A673 (cell line): ENCODE measurements around the gene OSBP2. TPM values are rescaled to one million over a fixed set of nuclear protein-coding genes. Genes with fewer than 3 reads are reported as not detected.
A peak's percentile ranks its signal among the peaks of the same experiment; 100 is the strongest.

Experiments
- BruUV-seq: library from RNA; stranded (reverse); fragments of 400-500 nt; replicated peaks from 2 replicates; lab custom pipeline; 2021; lab: Mats Ljungman, UMichigan
- CTCF ChIA-PET: fragments of 300-600 bp; sonication (Branson Sonifier 250); formaldehyde crosslinking; loops from one replicate; lab custom pipeline; 2022; ENCODE audit warnings: antibody characterized with exemption; lab: Charles Lee
- POLR2A ChIA-PET: fragments of 300-600 bp; sonication (Branson Sonifier 250); formaldehyde crosslinking; loops from one replicate; lab custom pipeline; 2022; ENCODE audit warnings: antibody characterized with exemption; ENCODE audit not compliant: low non-redundant PET; lab: Charles Lee
- DNase-seq: peaks from one replicate; pipeline ENCODE4 v3.0.0-alpha.2; 2015; ENCODE audit warnings: low spot score
- H3K27ac ChIP-seq: fragments of 200-600 bp; sonication (generic); 2 replicates; pipeline ENCODE4 v1.5.1; 2016; ENCODE audit warnings: mixed run types, low read depth, mild to moderate bottlenecking, mixed read lengths, antibody characterized with exemption, low read length; ENCODE audit not compliant: poor library complexity, severe bottlenecking
- H3K27me3 ChIP-seq: fragments of 200-600 bp; sonication (generic); replicated peaks from 2 replicates; pipeline ENCODE4 v1.6.1; 2017; ENCODE audit warnings: mixed run types, low read depth, mild to moderate bottlenecking, mixed read lengths, antibody characterized with exemption, low read length; ENCODE audit not compliant: insufficient read depth, poor library complexity
- H3K36me3 ChIP-seq: fragments of 200-600 bp; sonication (generic); 2 replicates; pipeline ENCODE4 v1.6.1; 2016; ENCODE audit warnings: mixed run types, mild to moderate bottlenecking, mixed read lengths, antibody characterized with exemption, low read length; ENCODE audit not compliant: insufficient read depth, poor library complexity, severe bottlenecking
- H3K4me1 ChIP-seq: fragments of 200-600 bp; sonication (generic); 2 replicates; pipeline ENCODE4 v1.6.1; 2017; ENCODE audit warnings: mixed run types, mild to moderate bottlenecking, mixed read lengths, antibody characterized with exemption, low read length; ENCODE audit not compliant: insufficient read depth, poor library complexity, severe bottlenecking
- H3K4me3 ChIP-seq: fragments of 200-600 bp; sonication (generic); 2 replicates; pipeline ENCODE4 v1.5.1; 2016; ENCODE audit warnings: low read depth, mixed run types, mild to moderate bottlenecking, mixed read lengths, low read length; ENCODE audit not compliant: poor library complexity, severe bottlenecking
- H3K9me3 ChIP-seq: fragments of 200-600 bp; sonication (generic); 2 replicates; pipeline ENCODE4 v1.6.1; 2016; ENCODE audit warnings: mixed run types, low read depth, mild to moderate bottlenecking, mixed read lengths, antibody characterized with exemption, low read length; ENCODE audit not compliant: poor library complexity, severe bottlenecking
- EZH2 ChIP-seq: fragments of 200-600 bp; sonication (generic); IDR thresholded peaks from 2 replicates; pipeline ENCODE4 v1.6.1; 2017; ENCODE audit warnings: borderline replicate concordance, low read depth, mild to moderate bottlenecking, mixed read lengths, antibody characterized with exemption, low read length; ENCODE audit not compliant: poor library complexity, severe bottlenecking
- intact Hi-C: fragments of 100-400 bp; cut with micrococcal nuclease; formaldehyde crosslinking; loops from one replicate; pipeline ENCODE4 v1.10.0; 2022; ENCODE audit not compliant: unreplicated experiment
- total RNA-seq: library from RNA; stranded (reverse); gene quantifications from 2 replicates; pipeline ENCODE4 v1.2.3, GENCODE V29; 2021
- TF ChIP-seq, protein P1 (sequence below): fragments of 300-800, 200-600 bp; sonication (generic); conservative IDR thresholded peaks from 2 replicates; pipeline ENCODE4 v1.5.1; 2017; ENCODE audit warnings: low read depth, mild to moderate bottlenecking, antibody characterized with exemption, low read length, moderate library complexity, mixed read lengths

OSBP2 gene
- total RNA-seq, 1 experiment from 2014 or later = 1.8 TPM

DNA sequence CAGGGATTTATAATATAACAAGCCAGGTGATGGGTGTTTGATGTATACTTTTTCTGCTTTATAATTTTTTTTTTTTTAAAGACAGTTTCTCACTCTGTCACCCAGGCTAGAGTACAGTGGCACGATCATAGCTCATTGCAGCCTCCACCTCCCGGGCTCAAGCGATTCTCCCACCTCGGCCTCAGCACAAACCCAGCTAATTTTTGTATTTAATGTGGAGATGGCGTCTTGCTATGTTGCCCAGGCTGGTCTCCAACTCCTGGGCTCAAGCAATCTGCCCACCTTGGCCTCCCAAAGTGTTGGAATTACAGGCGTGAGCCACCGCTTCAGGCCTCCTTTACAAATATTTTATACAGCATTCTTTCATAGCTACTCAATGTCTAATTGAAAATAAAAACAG, 225.3 kb downstream of the OSBP2 start:
- H3K9me3 ChIP-seq = peaks cover 5% of the 10 kb centered on the region
- H3K4me1 ChIP-seq = peaks cover 14% of the 10 kb centered on the region
- no peaks in the 10 kb centered on the region for H3K27me3 ChIP-seq
- intact Hi-C loops = loop anchor here (1.0 to 2.0 kb wide), 2 partner anchors 157 to 285 kb away; partner anchors contain the start of gene SLC35E4
- ChIA-PET POLR2A (no interaction called here), CTCF (interaction anchor here (0.8 kb wide), 1 partner anchor 29 kb away, joined by 4 read pairs; no protein-coding TSS in a partner anchor)
- H3K27ac ChIP-seq = no peak overlapping the region
- TF ChIP-seq EZH2 = no peak
- TF ChIP-seq, protein P1, sequence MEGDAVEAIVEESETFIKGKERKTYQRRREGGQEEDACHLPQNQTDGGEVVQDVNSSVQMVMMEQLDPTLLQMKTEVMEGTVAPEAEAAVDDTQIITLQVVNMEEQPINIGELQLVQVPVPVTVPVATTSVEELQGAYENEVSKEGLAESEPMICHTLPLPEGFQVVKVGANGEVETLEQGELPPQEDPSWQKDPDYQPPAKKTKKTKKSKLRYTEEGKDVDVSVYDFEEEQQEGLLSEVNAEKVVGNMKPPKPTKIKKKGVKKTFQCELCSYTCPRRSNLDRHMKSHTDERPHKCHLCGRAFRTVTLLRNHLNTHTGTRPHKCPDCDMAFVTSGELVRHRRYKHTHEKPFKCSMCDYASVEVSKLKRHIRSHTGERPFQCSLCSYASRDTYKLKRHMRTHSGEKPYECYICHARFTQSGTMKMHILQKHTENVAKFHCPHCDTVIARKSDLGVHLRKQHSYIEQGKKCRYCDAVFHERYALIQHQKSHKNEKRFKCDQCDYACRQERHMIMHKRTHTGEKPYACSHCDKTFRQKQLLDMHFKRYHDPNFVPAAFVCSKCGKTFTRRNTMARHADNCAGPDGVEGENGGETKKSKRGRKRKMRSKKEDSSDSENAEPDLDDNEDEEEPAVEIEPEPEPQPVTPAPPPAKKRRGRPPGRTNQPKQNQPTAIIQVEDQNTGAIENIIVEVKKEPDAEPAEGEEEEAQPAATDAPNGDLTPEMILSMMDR = no peak
- no peak overlapping the region for H3K4me3 ChIP-seq
- no peaks in the 10 kb centered on the region for H3K36me3 ChIP-seq
- no TSS peak for BruUV-seq
- DNase-seq = no peak

- BruUV-seq = no TSS peak
- DNase-seq = peak; percentile 81
- no peaks in the 10 kb centered on the region for H3K27me3 ChIP-seq
- ChIA-PET POLR2A (no interaction called here), CTCF (interaction anchor here (0.8 to 1.1 kb wide), 2 partner anchors 30 to 158 kb away, joined by 3 to 4 read pairs; no protein-coding TSS in a partner anchor)
- no peak overlapping the region for H3K4me3 ChIP-seq
- no peak overlapping the region for H3K27ac ChIP-seq
- intact Hi-C loops = loop anchor here (1.0 to 2.0 kb wide), 2 partner anchors 157 to 286 kb away; partner anchors contain the start of gene SLC35E4
- H3K36me3 ChIP-seq = no peaks in the 10 kb centered on the region
- H3K4me1 ChIP-seq = peaks cover 14% of the 10 kb centered on the region
- peaks cover 5% of the 10 kb centered on the region for H3K9me3 ChIP-seq
- no peak for TF ChIP-seq EZH2
- TF ChIP-seq, protein P1 = peak; percentile 88
These were observed 225.7 kb downstream of the OSBP2 start for GRCh38 chr22:30920407-30920806.

DNA sequence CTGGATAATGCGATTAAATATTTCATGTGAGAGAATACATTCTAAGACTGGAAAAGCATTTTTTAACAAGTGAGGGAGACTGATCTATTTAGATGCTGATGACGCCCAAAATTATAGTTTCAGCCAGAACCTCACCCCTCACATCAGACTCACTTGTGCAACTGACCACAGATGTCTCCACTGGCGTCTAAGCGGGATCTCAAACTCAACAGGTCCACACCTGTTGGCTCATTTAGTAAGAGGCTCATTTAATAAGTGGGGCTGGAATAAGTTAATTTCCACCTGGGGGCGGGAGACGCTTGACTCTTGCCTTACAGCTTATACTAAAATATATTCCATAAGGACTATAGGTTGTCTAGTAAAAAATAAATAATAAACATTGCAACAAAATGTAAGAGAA, 226.4 kb downstream of the OSBP2 start:
- POLR2A ChIA-PET = no interaction called here
- intact Hi-C loops = loop anchor here (2.0 kb wide), 1 partner anchor 286 kb away; the partner anchor contains the start of gene SLC35E4
- no peak for DNase-seq

More for the DNA sequence above, 226.4 kb downstream of the OSBP2 start:
- CTCF ChIA-PET = interaction anchor here (0.7 to 1.1 kb wide), 2 partner anchors 159 to 293 kb away, joined by 3 to 6 read pairs; no protein-coding TSS in a partner anchor
- Histone ChIP-seq H3K27me3 (no peaks in the 10 kb centered on the region), H3K9me3 (no peaks in the 10 kb centered on the region), H3K4me3 (no peak overlapping the region), H3K4me1 (peaks cover 14% of the 10 kb centered on the region), H3K36me3 (peaks cover 3% of the 10 kb centered on the region), H3K27ac (no peak overlapping the region)
- BruUV-seq = no TSS peak
- no peak for TF ChIP-seq EZH2
- TF ChIP-seq, protein P1 = no peak
